GM19468 (cell line): Measurements from ENCODE around the gene OBSCN.

Source experiments
- ATAC-seq: cut with Tn5 transposase; IDR thresholded peaks from one replicate; pipeline ENCODE4 v1.9.1; 2021; ENCODE audit warnings: mild to moderate bottlenecking, moderate library complexity, moderate number of reproducible peaks; ENCODE audit not compliant: unreplicated experiment; ENCODE audit errors: extremely low read depth

The OBSCN gene

GRCh38 chr1:228420968-228421826 is 213.4 kb downstream of the OBSCN start:
- ATAC-seq = no peak

DNA sequence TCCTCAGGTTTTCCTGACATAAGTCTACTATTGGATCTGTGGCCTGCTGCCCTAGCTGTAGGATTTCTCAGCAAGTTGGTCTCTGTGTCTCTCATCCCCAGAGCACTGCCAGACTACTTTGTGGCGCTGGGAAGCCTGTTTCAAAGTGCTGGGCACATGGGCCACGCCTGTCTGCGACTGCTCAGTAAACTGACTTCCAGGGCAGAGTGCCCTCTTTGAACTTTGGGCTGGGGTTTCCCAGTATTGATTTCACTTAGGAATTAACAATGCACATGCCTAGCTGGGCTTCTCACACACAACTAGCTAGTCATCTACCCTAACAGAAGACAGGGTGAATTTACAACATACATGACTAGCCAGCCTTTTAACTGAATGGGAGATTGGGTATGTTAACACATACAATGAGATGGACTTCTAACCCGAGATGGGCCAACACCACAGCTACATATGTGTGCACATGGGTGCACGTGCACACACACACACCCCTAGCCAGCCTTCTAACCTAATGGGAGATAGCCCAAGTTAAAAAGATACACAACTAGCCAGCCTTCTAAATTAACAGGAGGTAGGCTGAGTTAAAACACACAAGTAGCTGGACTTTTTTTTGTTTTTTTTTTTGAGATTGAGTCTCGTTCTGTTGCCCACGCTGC is 215.7 kb downstream of the OBSCN start:
- no peak for ATAC-seq

GRCh38 chr1:228424685-228425660 is 217.1 kb downstream of the OBSCN start:
- ATAC-seq = no peak

DNA sequence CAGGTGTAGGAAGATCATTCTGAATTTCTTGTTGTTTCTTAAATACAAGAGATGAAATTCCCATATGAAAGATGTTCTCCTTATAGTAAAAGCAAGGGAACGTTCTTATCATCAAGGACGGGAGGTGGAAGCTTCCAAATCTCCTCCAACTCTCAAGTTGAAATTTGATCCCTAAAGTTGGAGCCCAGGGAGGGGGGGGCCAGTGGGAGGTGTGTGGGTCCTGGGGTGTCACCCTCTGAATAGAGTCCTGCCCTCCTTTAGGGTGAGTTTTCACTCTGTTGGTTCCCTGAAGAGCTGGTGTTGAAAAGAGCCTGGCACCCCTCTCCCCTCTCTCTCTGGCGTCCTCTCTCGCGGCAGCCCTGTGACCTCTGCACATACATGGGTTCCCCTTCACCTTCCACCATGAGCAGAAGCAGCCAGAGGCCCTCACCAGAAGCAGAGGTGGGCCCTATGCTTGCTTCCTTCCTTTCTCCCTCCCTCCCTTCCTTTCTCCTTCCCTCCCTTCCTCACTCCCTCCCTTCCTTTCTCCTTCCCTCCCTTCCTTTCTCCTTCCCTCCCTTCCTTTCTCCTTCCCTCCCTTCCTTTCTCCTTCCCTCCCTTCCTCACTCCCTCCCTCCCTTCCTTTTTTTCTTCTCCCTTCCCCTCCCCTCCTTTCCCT is 218.8 kb downstream of the OBSCN start:
- no peak for ATAC-seq

GRCh38 chr1:228428412-228428811 is 220.6 kb downstream of the OBSCN start:
- ATAC-seq = no peak
